NCI-H748 (cell line): ENCODE data around the gene KRT79.
"Not testable (repeated sequence)": the region's sequence is repeated elsewhere in the genome, so short reads cannot be mapped to it uniquely, and the experiment has no call there.

Experiments
- DNase-seq: peaks from one replicate; lab custom pipeline; 2025; ENCODE audit not compliant: unreplicated experiment; lab: John Stamatoyannopoulos, UW

Gene KRT79

GRCh38 chr12:52861511-52861910, 27.4 kb upstream of the KRT79 start:
- DNase-seq: no peak

- no peak for DNase-seq
Measured at GRCh38 chr12:52860102-52860823, 26.2 kb upstream of the KRT79 start.

GRCh38 chr12:52857500-52857899, 23.4 kb upstream of the KRT79 start:
- DNase-seq: no peak

GRCh38 chr12:52856787-52857186, 22.7 kb upstream of the KRT79 start:
- DNase-seq: no peak

GRCh38 chr12:52856077-52856476, 22.0 kb upstream of the KRT79 start:
- not testable (repeated sequence) for DNase-seq

- DNase-seq: no peak
Measured at GRCh38 chr12:52851787-52852186, 17.7 kb upstream of the KRT79 start.

GRCh38 chr12:52850681-52851080, 16.6 kb upstream of the KRT79 start:
- DNase-seq: no peak

GRCh38 chr12:52849511-52849910, 15.4 kb upstream of the KRT79 start:
- no peak for DNase-seq

GRCh38 chr12:52848661-52849255, 14.6 kb upstream of the KRT79 start, which contains the start of gene KRT78:
TSS of gene KRT78 (minus strand) at chr12:52848994. CDS start at chr12:52848930, 64 bp downstream.
- DNase-seq: no peak

- DNase-seq: no peak
Measured at GRCh38 chr12:52847335-52848102, 13.4 kb upstream of the KRT79 start.

GRCh38 chr12:52846356-52846970, 12.4 kb upstream of the KRT79 start:
- DNase-seq: no peak

GRCh38 chr12:52845946-52846345, 11.8 kb upstream of the KRT79 start:
- no peak for DNase-seq

- DNase-seq: no peak
Measured at GRCh38 chr12:52844386-52844785, 10.3 kb upstream of the KRT79 start.

GRCh38 chr12:52839436-52840105, 5.5 kb upstream of the KRT79 start:
- DNase-seq: no peak

GRCh38 chr12:52838609-52839435, 4.7 kb upstream of the KRT79 start:
- DNase-seq: peak; percentile 80

- DNase-seq: no peak
Measured at GRCh38 chr12:52837781-52838608, 3.9 kb upstream of the KRT79 start.

GRCh38 chr12:52837413-52837741, 3.3 kb upstream of the KRT79 start:
- no peak for DNase-seq

GRCh38 chr12:52836491-52837412, 2.6 kb upstream of the KRT79 start:
- DNase-seq: no peak
